Caco-2 (cell line): ENCODE measurements around the gene PLEKHH2. TPM values are rescaled to one million over a fixed set of nuclear protein-coding genes. Genes with fewer than 3 reads are reported as not detected.

ENCODE experiments used
- BruUV-seq: library from RNA; stranded (reverse); fragments of 400-500 nt; replicated peaks from 2 replicates; lab custom pipeline; 2021; lab: Mats Ljungman, UMichigan
- CTCF ChIA-PET: fragments of 300-600 bp; sonication (Branson Sonifier 250); formaldehyde crosslinking; loops from one replicate; lab custom pipeline; 2022; ENCODE audit warnings: antibody characterized with exemption; lab: Charles Lee
- POLR2A ChIA-PET: fragments of 300-600 bp; sonication (Branson Sonifier 250); formaldehyde crosslinking; loops from one replicate; lab custom pipeline; 2022; ENCODE audit warnings: antibody characterized with exemption; lab: Charles Lee
- DNase-seq, 2 experiments: peaks; one replicate each; pipeline versions ENCODE4 v3.0.0 to v3.0.0-alpha.2; 2020 to 2022
- H3K27me3 ChIP-seq: replicated peaks from 2 replicates; pipeline ENCODE4 v1.6.0; 2011; ENCODE audit warnings: low read length; ENCODE audit not compliant: control insufficient read depth, insufficient read depth
- H3K36me3 ChIP-seq: 2 replicates; pipeline ENCODE4 v1.5.1; 2011; ENCODE audit warnings: low read length; ENCODE audit not compliant: control insufficient read depth, insufficient read depth
- H3K4me1 ChIP-seq: fragments of 250-450 bp; sonication (Bioruptor Pico); 2 replicates; pipeline ENCODE4 v1.5.1; 2020; ENCODE audit warnings: mild to moderate bottlenecking
- H3K4me3 ChIP-seq: 2 replicates; pipeline ENCODE4 v1.5.1; 2011; ENCODE audit warnings: low read depth, mild to moderate bottlenecking, control low read depth, low read length
- H3K9me3 ChIP-seq: fragments of 250-450 bp; sonication (Bioruptor Pico); 2 replicates; pipeline ENCODE4 v1.5.1; 2020; ENCODE audit warnings: mild to moderate bottlenecking, moderate library complexity
- H3K27ac Mint-ChIP-seq: one replicate; pipeline ENCODE4 v1.8.0; 2022; ENCODE audit warnings: mixed read lengths; ENCODE audit not compliant: unreplicated experiment
- H3K27me3 Mint-ChIP-seq: one replicate; pipeline ENCODE4 v1.8.0; 2022; ENCODE audit warnings: mixed read lengths; ENCODE audit not compliant: insufficient read depth, unreplicated experiment
- H3K36me3 Mint-ChIP-seq: one replicate; pipeline ENCODE4 v1.8.0; 2022; ENCODE audit warnings: mild to moderate bottlenecking, mixed read lengths; ENCODE audit not compliant: insufficient read depth, unreplicated experiment
- H3K4me1 Mint-ChIP-seq: one replicate; pipeline ENCODE4 v1.8.0; 2022; ENCODE audit warnings: low read depth, mixed read lengths; ENCODE audit not compliant: unreplicated experiment
- H3K4me3 Mint-ChIP-seq: one replicate; pipeline ENCODE4 v1.8.0; 2022; ENCODE audit warnings: mild to moderate bottlenecking, moderate library complexity, mixed read lengths; ENCODE audit not compliant: unreplicated experiment
- H3K9me3 Mint-ChIP-seq: one replicate; pipeline ENCODE4 v1.8.0; 2022; ENCODE audit warnings: mixed read lengths; ENCODE audit not compliant: unreplicated experiment
- intact Hi-C: fragments of 100-400 bp; cut with micrococcal nuclease; formaldehyde crosslinking; loops from one replicate; pipeline ENCODE4 v1.10.0; 2022; ENCODE audit not compliant: unreplicated experiment
- total RNA-seq: library from RNA; stranded (reverse); gene quantifications from 2 replicates; pipeline ENCODE4 v1.2.3, GENCODE V29; 2022
- TF ChIP-seq, protein P1 (sequence below), 2 experiments: fragments of 200-600 bp in 1 of 2; IDR thresholded peaks; 1 replicate in 1 of 2; 2 replicates in 1 of 2; pipeline versions ENCODE4 v1.5.1 to v1.8.0; 2011 to 2022; ENCODE audit warnings: antibody characterized with exemption in 1 of 2, control low read depth in 1 of 2, inconsistent platforms in 1 of 2, low read depth in 1 of 2, low read length in 1 of 2, mild to moderate bottlenecking in 1 of 2, moderate library complexity in 1 of 2; ENCODE audit not compliant: insufficient read depth in 1 of 2, severe bottlenecking in 1 of 2, unreplicated experiment in 1 of 2

The PLEKHH2 gene
- total RNA-seq, 1 experiment from 2014 or later, result 1.5 TPM

DNA sequence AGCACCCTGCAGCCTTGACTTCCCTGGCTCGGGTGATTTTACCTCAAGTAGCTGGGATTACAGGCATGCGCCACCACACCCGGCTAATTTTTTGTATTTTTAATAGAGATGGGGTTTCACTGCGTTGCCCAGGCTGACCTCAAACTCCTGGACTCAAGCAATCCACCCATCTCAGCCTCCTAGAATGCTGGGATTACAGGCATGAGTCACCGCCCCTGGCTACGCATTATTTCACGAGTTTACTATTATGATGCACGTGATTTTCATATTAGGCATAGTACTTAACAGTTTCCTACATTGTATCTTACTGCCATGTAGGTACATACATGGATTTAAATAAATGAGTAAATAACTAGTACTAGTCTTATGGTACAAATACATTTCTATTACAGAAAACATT is 141.2 kb downstream of the PLEKHH2 start:
- H3K4me1 ChIP-seq, result no peaks in the 10 kb centered on the region
- no peaks in the 10 kb centered on the region for H3K9me3 ChIP-seq
- POLR2A ChIA-PET, result no interaction called here
- no peaks in the 10 kb centered on the region for H3K27me3 Mint-ChIP-seq
- H3K27me3 ChIP-seq, result no peaks in the 10 kb centered on the region
- no peak overlapping the region for H3K4me3 Mint-ChIP-seq
- peaks cover 6% of the 10 kb centered on the region for H3K36me3 Mint-ChIP-seq
- H3K4me3 ChIP-seq, result no peak overlapping the region
- DNase-seq, result no peak
- TF ChIP-seq, protein P1, sequence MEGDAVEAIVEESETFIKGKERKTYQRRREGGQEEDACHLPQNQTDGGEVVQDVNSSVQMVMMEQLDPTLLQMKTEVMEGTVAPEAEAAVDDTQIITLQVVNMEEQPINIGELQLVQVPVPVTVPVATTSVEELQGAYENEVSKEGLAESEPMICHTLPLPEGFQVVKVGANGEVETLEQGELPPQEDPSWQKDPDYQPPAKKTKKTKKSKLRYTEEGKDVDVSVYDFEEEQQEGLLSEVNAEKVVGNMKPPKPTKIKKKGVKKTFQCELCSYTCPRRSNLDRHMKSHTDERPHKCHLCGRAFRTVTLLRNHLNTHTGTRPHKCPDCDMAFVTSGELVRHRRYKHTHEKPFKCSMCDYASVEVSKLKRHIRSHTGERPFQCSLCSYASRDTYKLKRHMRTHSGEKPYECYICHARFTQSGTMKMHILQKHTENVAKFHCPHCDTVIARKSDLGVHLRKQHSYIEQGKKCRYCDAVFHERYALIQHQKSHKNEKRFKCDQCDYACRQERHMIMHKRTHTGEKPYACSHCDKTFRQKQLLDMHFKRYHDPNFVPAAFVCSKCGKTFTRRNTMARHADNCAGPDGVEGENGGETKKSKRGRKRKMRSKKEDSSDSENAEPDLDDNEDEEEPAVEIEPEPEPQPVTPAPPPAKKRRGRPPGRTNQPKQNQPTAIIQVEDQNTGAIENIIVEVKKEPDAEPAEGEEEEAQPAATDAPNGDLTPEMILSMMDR (IDR thresholded peaks at IDR 0.05; ENCODE audit: insufficient read depth in 1 of 2, low read depth in 1 of 2, low read length in 1 of 2, severe bottlenecking in 1 of 2, unreplicated experiment in 1 of 2), result no peak
- intact Hi-C loops, result no loop called here
- no peak overlapping the region for H3K27ac Mint-ChIP-seq
- no peaks in the 10 kb centered on the region for H3K9me3 Mint-ChIP-seq
- no peaks in the 10 kb centered on the region for H3K36me3 ChIP-seq
- H3K4me1 Mint-ChIP-seq, result peaks cover 3% of the 10 kb centered on the region
- no TSS peak for BruUV-seq
- CTCF ChIA-PET, result no interaction called here

DNA sequence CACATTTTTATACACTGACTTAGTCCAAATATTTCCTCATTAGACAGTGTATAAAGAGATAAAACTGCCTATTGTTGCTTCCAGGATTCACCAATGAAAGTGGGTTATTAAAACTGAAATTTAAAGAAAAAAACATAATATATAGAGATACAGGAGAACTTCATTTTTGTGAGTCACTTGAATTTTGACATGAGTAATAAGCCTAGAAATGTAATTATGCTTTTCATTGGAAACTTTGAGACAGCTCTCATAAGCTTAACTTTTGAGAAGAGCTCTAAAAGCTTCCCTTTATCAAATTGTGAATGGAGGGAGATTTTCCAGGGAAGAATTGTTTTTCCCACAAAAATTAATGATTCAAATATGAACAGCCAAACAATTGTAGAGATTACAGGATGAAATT is 150.8 kb downstream of the PLEKHH2 start:
- Mint-ChIP-seq H3K27ac (no peak overlapping the region), H3K4me3 (no peak overlapping the region), H3K9me3 (no peaks in the 10 kb centered on the region), H3K27me3 (no peaks in the 10 kb centered on the region), H3K36me3 (no peaks in the 10 kb centered on the region), H3K4me1 (no peaks in the 10 kb centered on the region)
- Histone ChIP-seq H3K36me3 (no peaks in the 10 kb centered on the region), H3K9me3 (no peaks in the 10 kb centered on the region), H3K4me3 (no peak overlapping the region), H3K4me1 (no peaks in the 10 kb centered on the region), H3K27me3 (no peaks in the 10 kb centered on the region)
- intact Hi-C loops, result no loop called here
- TF ChIP-seq, protein P1 (IDR thresholded peaks at IDR 0.05; ENCODE audit: insufficient read depth in 1 of 2, low read depth in 1 of 2, low read length in 1 of 2, severe bottlenecking in 1 of 2, unreplicated experiment in 1 of 2), result no peak
- BruUV-seq, result no TSS peak
- POLR2A ChIA-PET, result no interaction called here
- no peak for DNase-seq
- CTCF ChIA-PET, result no interaction called here

DNA sequence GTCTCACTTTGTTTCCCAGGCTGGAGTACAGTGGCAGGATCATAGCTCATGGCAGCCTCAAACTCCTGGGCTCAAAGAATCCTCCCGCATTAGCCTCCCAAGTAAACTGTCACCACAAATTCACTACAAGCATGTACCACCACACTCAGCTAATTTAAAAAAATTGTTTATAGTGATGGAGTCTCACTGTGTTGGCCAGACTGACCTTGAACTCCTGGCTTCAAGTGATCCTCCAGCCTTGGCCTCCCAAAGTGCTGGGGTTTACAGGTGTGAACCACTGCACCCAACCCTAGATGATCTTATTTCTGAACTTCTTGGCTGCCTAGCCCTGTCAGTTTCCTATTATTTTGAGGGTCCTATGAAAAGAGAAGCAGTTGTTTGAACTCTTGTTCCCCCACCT is 151.6 kb downstream of the PLEKHH2 start:
- Mint-ChIP-seq H3K4me1 (no peaks in the 10 kb centered on the region), H3K36me3 (no peaks in the 10 kb centered on the region), H3K27me3 (no peaks in the 10 kb centered on the region), H3K27ac (no peak overlapping the region), H3K4me3 (no peak overlapping the region), H3K9me3 (no peaks in the 10 kb centered on the region)
- Histone ChIP-seq H3K27me3 (no peaks in the 10 kb centered on the region), H3K4me3 (no peak overlapping the region), H3K36me3 (no peaks in the 10 kb centered on the region), H3K4me1 (no peaks in the 10 kb centered on the region), H3K9me3 (no peaks in the 10 kb centered on the region)
- no TSS peak for BruUV-seq
- TF ChIP-seq, protein P1 (IDR thresholded peaks at IDR 0.05; ENCODE audit: insufficient read depth in 1 of 2, low read depth in 1 of 2, low read length in 1 of 2, severe bottlenecking in 1 of 2, unreplicated experiment in 1 of 2), result no peak
- CTCF ChIA-PET, result no interaction called here
- DNase-seq, result no peak
- intact Hi-C loops, result no loop called here
- POLR2A ChIA-PET, result no interaction called here
